Measurements from ENCODE around the gene NT5DC1. TPM values are rescaled to one million over a fixed set of nuclear protein-coding genes. Genes with fewer than 3 reads are reported as not detected.

NT5DC1 gene
- total RNA-seq, 2 donors from 2014 or later, result 5.6 to 10.9 TPM

DNA sequence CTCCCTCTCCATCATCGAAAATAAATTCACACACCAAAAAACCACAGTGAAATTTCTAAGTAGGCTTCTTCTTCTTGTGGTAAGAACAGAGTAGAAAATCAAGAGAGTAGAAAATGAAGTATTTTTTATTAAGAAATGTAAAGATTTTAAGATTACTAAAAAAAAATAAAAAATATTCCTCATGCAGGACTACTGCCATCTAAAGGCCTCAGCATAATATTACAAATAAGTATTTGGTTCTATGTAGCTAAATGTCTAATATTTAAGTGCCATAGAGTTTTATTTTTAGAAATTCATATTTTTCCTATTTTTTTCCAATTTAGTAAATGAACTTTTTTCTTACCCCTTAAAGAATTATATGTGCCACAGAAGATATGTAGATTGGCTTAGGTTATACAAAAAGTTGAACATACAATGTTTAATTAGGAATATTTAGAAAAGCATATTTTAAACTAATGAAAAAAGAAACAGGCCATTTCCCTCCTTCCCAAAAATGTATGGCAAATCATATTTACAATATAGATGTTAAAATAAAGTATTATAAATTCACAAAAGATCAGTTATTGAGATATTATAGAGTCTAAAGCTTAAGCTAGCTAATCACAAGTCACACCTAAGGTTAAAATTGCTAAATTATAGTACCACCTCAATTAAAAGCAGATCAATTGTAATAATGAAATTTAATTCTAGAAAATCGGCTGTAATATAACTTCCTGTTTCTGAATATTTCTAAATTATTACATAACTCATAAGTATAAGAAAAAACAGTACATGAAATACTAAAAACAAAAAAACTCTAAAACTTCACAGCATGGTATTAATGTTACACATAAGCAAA is 3.5 kb upstream of the NT5DC1 start:
- Histone ChIP-seq H3K27me3 (no peaks in the 10 kb centered on the region), H3K36me3 (replicated peaks in 1 of 2; ENCODE audit: insufficient read depth in 1 of 2, low read depth in 2 of 2) (no peaks in the 10 kb centered on the region), H3K4me1 (peaks cover 22% of the 10 kb centered on the region), H3K9me3 (peaks cover 0 to 10% (median 0%) of the 10 kb centered on the region in 3 donors), H3K4me3 (no peak overlapping the region), H3K27ac (no peak overlapping the region)
- DNase-seq (no peak), ATAC-seq (no peak)
- TF ChIP-seq POLR2A (IDR thresholded peaks at IDR 0.05), result no peak
- TF ChIP-seq, protein P1, sequence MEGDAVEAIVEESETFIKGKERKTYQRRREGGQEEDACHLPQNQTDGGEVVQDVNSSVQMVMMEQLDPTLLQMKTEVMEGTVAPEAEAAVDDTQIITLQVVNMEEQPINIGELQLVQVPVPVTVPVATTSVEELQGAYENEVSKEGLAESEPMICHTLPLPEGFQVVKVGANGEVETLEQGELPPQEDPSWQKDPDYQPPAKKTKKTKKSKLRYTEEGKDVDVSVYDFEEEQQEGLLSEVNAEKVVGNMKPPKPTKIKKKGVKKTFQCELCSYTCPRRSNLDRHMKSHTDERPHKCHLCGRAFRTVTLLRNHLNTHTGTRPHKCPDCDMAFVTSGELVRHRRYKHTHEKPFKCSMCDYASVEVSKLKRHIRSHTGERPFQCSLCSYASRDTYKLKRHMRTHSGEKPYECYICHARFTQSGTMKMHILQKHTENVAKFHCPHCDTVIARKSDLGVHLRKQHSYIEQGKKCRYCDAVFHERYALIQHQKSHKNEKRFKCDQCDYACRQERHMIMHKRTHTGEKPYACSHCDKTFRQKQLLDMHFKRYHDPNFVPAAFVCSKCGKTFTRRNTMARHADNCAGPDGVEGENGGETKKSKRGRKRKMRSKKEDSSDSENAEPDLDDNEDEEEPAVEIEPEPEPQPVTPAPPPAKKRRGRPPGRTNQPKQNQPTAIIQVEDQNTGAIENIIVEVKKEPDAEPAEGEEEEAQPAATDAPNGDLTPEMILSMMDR (IDR thresholded peaks at IDR 0.05), result peak; percentile 18 to 63 (median 53)
- intact Hi-C loops (cut with DNase I), result loop anchor here (5.0 kb wide), 1 partner anchor 90 kb away; no protein-coding TSS in a partner anchor
- 11 to 62% methylated on average over 2 of the region's 2 CpGs for WGBS, 2 donors

DNA sequence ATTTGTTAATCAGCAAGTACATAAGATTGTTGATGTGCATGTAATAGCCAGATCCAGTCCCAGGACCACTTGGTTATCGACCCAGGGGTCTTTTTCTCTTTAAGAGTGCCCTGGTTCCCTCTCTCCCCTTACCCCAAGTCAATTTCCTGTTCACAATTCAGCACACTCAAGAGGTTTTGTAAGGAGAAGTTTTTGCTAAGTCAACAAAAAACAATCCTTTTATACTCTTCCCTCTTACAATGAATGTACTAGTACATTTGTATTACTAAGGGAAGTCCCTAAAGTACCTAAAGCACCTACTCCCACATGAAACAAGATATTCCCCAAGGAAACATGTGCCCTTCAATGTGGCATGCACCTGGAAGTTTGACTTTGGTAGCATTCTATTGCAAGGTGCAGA is 1.6 kb upstream of the NT5DC1 start:
- DNase-seq, result no peak
- no peak overlapping the region for H3K27ac ChIP-seq
- intact Hi-C loops (cut with DNase I), result loop anchor here (5.0 kb wide), 1 partner anchor 92 kb away; no protein-coding TSS in a partner anchor
- H3K4me1 ChIP-seq, result peaks cover 33% of the 10 kb centered on the region
- TF ChIP-seq POLR2A (IDR thresholded peaks at IDR 0.05), result no peak
- TF ChIP-seq, protein P1 (IDR thresholded peaks at IDR 0.05), result no peak
- 63 to 71% methylated on average over 1 of the region's 1 CpG for WGBS, 2 donors
- ATAC-seq, result no peak
- H3K27me3 ChIP-seq, result no peaks in the 10 kb centered on the region
- no peaks in the 10 kb centered on the region for H3K36me3 ChIP-seq (replicated peaks in 1 of 2; ENCODE audit: insufficient read depth in 1 of 2, low read depth in 2 of 2)
- peaks cover 0 to 10% (median 0%) of the 10 kb centered on the region in 3 donors for H3K9me3 ChIP-seq
- no peak overlapping the region for H3K4me3 ChIP-seq

DNA sequence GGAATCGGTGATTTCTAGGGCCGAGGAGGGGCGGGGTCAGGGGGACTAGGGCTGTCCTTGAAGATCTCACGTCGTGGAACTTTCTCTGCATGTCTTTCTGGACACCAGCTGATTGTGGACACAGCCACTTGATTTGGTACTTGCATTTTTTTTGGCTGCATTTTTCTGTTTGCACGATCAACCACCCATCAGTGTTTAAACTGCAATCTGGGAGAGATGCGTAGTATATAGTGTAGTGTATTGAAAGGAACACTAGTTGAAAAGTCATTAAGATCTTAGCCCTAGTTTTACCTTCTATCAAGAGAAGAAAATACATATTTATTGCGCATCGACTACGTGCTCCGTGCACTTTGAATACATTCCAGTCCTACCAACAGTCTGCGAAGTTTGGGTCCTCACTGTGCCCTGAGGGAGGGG is 657 bp downstream of the NT5DC1 start:
- H3K27me3 ChIP-seq, result no peaks in the 10 kb centered on the region
- 0 to 2% methylated on average over 12 of the region's 12 CpGs for WGBS, 2 donors
- ATAC-seq (no peak), DNase-seq (no peak)
- TF ChIP-seq, protein P1 (IDR thresholded peaks at IDR 0.05), result no peak
- TF ChIP-seq POLR2A (IDR thresholded peaks at IDR 0.05), result no peak
- peaks cover 0 to 5% (median 0%) of the 10 kb centered on the region in 3 donors for H3K9me3 ChIP-seq
- no peaks in the 10 kb centered on the region for H3K36me3 ChIP-seq (replicated peaks in 1 of 2; ENCODE audit: insufficient read depth in 1 of 2, low read depth in 2 of 2)
- H3K4me1 ChIP-seq, result peaks cover 46% of the 10 kb centered on the region
- intact Hi-C loops (cut with DNase I), result no loop called here
- H3K27ac ChIP-seq, result peak overlapping the region; percentile 93 to 98 (median 96)
- H3K4me3 ChIP-seq, result peak overlapping the region; percentile 65 to 73

DNA sequence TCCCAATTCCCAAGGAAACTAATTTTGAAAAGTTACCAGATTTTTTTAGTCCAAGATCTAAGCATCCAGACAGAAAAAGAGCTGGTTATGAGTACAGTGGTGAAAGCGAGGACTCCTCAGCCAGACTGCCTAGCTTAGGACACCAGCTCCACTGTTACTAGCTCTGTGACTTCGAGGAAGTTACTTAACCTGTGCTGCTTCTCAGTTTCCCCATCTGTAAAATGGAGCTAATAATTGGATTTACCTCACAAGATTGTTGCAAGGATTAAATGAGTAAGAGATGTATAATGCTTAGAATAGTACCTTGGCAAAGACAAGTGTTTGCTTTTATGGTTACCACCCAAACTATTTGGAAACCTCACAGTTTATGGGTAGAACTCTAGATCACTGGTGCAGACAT is 1.1 kb downstream of the NT5DC1 start:
- H3K36me3 ChIP-seq (replicated peaks in 1 of 2; ENCODE audit: insufficient read depth in 1 of 2, low read depth in 2 of 2), result no peaks in the 10 kb centered on the region
- peaks cover 46% of the 10 kb centered on the region for H3K4me1 ChIP-seq
- peaks cover 0 to under 1% (median 0%) of the 10 kb centered on the region in 3 donors for H3K9me3 ChIP-seq
- H3K4me3 ChIP-seq, result peak overlapping the region in 1 of 2 donors; percentile 73
- DNase-seq (no peak), ATAC-seq (no peak)
- peak overlapping the region; percentile 93 to 98 (median 96) for H3K27ac ChIP-seq
- WGBS, 2 donors, result 58 to 64% methylated on average over 2 of the region's 2 CpGs
- H3K27me3 ChIP-seq, result no peaks in the 10 kb centered on the region
- intact Hi-C loops (cut with DNase I), result no loop called here
- TF ChIP-seq, protein P1 (IDR thresholded peaks at IDR 0.05), result no peak
- TF ChIP-seq POLR2A (IDR thresholded peaks at IDR 0.05), result no peak

Data from body of pancreas (tissue), 4 donors.